Activated T-cell treated with anti-CD3 and anti-CD28 coated beads, Interleukin-2, amount 50 U/mL, for 4 hours (primary cell): ENCODE results near the gene MN1. TPM values are rescaled to one million over a fixed set of nuclear protein-coding genes. Genes with fewer than 3 reads are reported as not detected.

Source experiments
- ATAC-seq, 2 donors: fragments of 200-7000 bp; cut with Tn5 transposase; one replicate each; pipeline ENCODE4 v1.10.0; 2021
- DNase-seq: peaks from one replicate; pipeline ENCODE4 v3.0.0-alpha.2; 2020
- H3K27me3 Mint-ChIP-seq: one replicate; pipeline ENCODE4 v1.8.0; 2021; ENCODE audit warnings: low read depth, mixed read lengths
- H3K36me3 Mint-ChIP-seq: one replicate; pipeline ENCODE4 v1.8.0; 2022; ENCODE audit warnings: mixed read lengths; ENCODE audit not compliant: insufficient read depth
- H3K4me1 Mint-ChIP-seq: one replicate; pipeline ENCODE4 v1.8.0; 2021; ENCODE audit warnings: low read depth, mixed read lengths
- H3K4me3 Mint-ChIP-seq: one replicate; pipeline ENCODE4 v1.8.0; 2021; ENCODE audit warnings: mild to moderate bottlenecking, moderate library complexity, mixed read lengths
- H3K9me3 Mint-ChIP-seq: one replicate; pipeline ENCODE4 v1.8.0; 2021; ENCODE audit warnings: mixed read lengths
- total RNA-seq, 3 donors: library from RNA; stranded (reverse); gene quantifications; one replicate each; pipeline ENCODE4 v1.2.1, GENCODE V29; 2021

The MN1 gene
- total RNA-seq, 3 donors from 2014 or later: 0.03 to 0.08 (median 0.05) TPM

GRCh38 chr22:27836181-27836580 is 34.6 kb upstream of the MN1 start:
- ATAC-seq: no peak
- peaks cover 13% of the 10 kb centered on the region for H3K9me3 Mint-ChIP-seq
- H3K4me3 Mint-ChIP-seq: no peak overlapping the region
- peaks cover 18% of the 10 kb centered on the region for H3K36me3 Mint-ChIP-seq
- peaks cover 12% of the 10 kb centered on the region for H3K4me1 Mint-ChIP-seq
- no peaks in the 10 kb centered on the region for H3K27me3 Mint-ChIP-seq
- DNase-seq: no peak

GRCh38 chr22:27835446-27835845 is 33.9 kb upstream of the MN1 start:
- Mint-ChIP-seq H3K4me3 (no peak overlapping the region), H3K4me1 (peaks cover 12% of the 10 kb centered on the region), H3K9me3 (peaks cover 13% of the 10 kb centered on the region), H3K36me3 (peaks cover 18% of the 10 kb centered on the region), H3K27me3 (no peaks in the 10 kb centered on the region)
- DNase-seq (no peak), ATAC-seq (no peak)

- peaks cover 12% of the 10 kb centered on the region for H3K4me1 Mint-ChIP-seq
- H3K27me3 Mint-ChIP-seq: no peaks in the 10 kb centered on the region
- no peak overlapping the region for H3K4me3 Mint-ChIP-seq
- DNase-seq (no peak), ATAC-seq (no peak)
- H3K9me3 Mint-ChIP-seq: peaks cover 11% of the 10 kb centered on the region
- H3K36me3 Mint-ChIP-seq: peaks cover 13% of the 10 kb centered on the region
These were observed 33.0 kb upstream of the MN1 start for GRCh38 chr22:27834364-27835185.

- Mint-ChIP-seq H3K27me3 (no peaks in the 10 kb centered on the region), H3K36me3 (peaks cover 8% of the 10 kb centered on the region), H3K4me1 (peaks cover 12% of the 10 kb centered on the region), H3K9me3 (peaks cover 9% of the 10 kb centered on the region), H3K4me3 (no peak overlapping the region)
- no peak for ATAC-seq
- DNase-seq: no peak
These were observed 32.2 kb upstream of the MN1 start for GRCh38 chr22:27833803-27834202.

- peaks cover 5% of the 10 kb centered on the region for H3K36me3 Mint-ChIP-seq
- peaks cover 12% of the 10 kb centered on the region for H3K4me1 Mint-ChIP-seq
- no peak overlapping the region for H3K4me3 Mint-ChIP-seq
- H3K27me3 Mint-ChIP-seq: no peaks in the 10 kb centered on the region
- ATAC-seq: no peak
- H3K9me3 Mint-ChIP-seq: peaks cover 1% of the 10 kb centered on the region
- no peak for DNase-seq
These were observed 31.1 kb upstream of the MN1 start for GRCh38 chr22:27832606-27833005.

GRCh38 chr22:27829620-27830019 is 28.1 kb upstream of the MN1 start:
- Mint-ChIP-seq H3K9me3 (no peaks in the 10 kb centered on the region), H3K27me3 (no peaks in the 10 kb centered on the region), H3K4me3 (no peak overlapping the region), H3K36me3 (peaks cover 3% of the 10 kb centered on the region), H3K4me1 (peaks cover 12% of the 10 kb centered on the region)
- ATAC-seq (no peak), DNase-seq (no peak)

- Mint-ChIP-seq H3K36me3 (peaks cover 3% of the 10 kb centered on the region), H3K4me3 (no peak overlapping the region)
- no peak for DNase-seq
These were observed 26.3 kb upstream of the MN1 start for GRCh38 chr22:27827604-27828587.

GRCh38 chr22:27825174-27825573 is 23.6 kb upstream of the MN1 start:
- Mint-ChIP-seq H3K9me3 (no peaks in the 10 kb centered on the region), H3K27me3 (no peaks in the 10 kb centered on the region), H3K4me3 (no peak overlapping the region), H3K36me3 (peaks cover 3% of the 10 kb centered on the region), H3K4me1 (no peaks in the 10 kb centered on the region)
- DNase-seq (no peak), ATAC-seq (no peak)

More at GRCh38 chr22:27827604-27828587, 26.3 kb upstream of the MN1 start:
- peaks cover 12% of the 10 kb centered on the region for H3K4me1 Mint-ChIP-seq
- no peaks in the 10 kb centered on the region for H3K27me3 Mint-ChIP-seq
- H3K9me3 Mint-ChIP-seq: no peaks in the 10 kb centered on the region
- no peak for ATAC-seq

- H3K36me3 Mint-ChIP-seq: peaks cover 3% of the 10 kb centered on the region
- H3K4me3 Mint-ChIP-seq: no peak overlapping the region
- H3K9me3 Mint-ChIP-seq: no peaks in the 10 kb centered on the region
- H3K27me3 Mint-ChIP-seq: no peaks in the 10 kb centered on the region
- no peak for DNase-seq
- no peak for ATAC-seq
- no peaks in the 10 kb centered on the region for H3K4me1 Mint-ChIP-seq
These were observed 21.7 kb upstream of the MN1 start for GRCh38 chr22:27823221-27823620.

GRCh38 chr22:27820896-27821866 is 19.6 kb upstream of the MN1 start:
- Mint-ChIP-seq H3K4me1 (no peaks in the 10 kb centered on the region), H3K4me3 (no peak overlapping the region), H3K27me3 (no peaks in the 10 kb centered on the region), H3K9me3 (no peaks in the 10 kb centered on the region), H3K36me3 (peaks cover 3% of the 10 kb centered on the region)
- ATAC-seq: no peak
- DNase-seq: no peak

- Mint-ChIP-seq H3K4me1 (no peaks in the 10 kb centered on the region), H3K9me3 (no peaks in the 10 kb centered on the region), H3K36me3 (no peaks in the 10 kb centered on the region), H3K4me3 (no peak overlapping the region), H3K27me3 (peaks cover 2% of the 10 kb centered on the region)
- ATAC-seq (no peak), DNase-seq (no peak)
These were observed 15.0 kb upstream of the MN1 start for GRCh38 chr22:27816552-27816951.

GRCh38 chr22:27815826-27816530 is 14.4 kb upstream of the MN1 start:
- Mint-ChIP-seq H3K9me3 (no peaks in the 10 kb centered on the region), H3K4me1 (no peaks in the 10 kb centered on the region), H3K4me3 (no peak overlapping the region), H3K36me3 (no peaks in the 10 kb centered on the region), H3K27me3 (peaks cover 2% of the 10 kb centered on the region)
- DNase-seq: no peak
- ATAC-seq: no peak

- no peak for DNase-seq
- no peaks in the 10 kb centered on the region for H3K36me3 Mint-ChIP-seq
- no peaks in the 10 kb centered on the region for H3K9me3 Mint-ChIP-seq
- ATAC-seq: no peak
- H3K4me3 Mint-ChIP-seq: no peak overlapping the region
- H3K4me1 Mint-ChIP-seq: no peaks in the 10 kb centered on the region
- H3K27me3 Mint-ChIP-seq: peaks cover 2% of the 10 kb centered on the region
These were observed 13.4 kb upstream of the MN1 start for GRCh38 chr22:27814993-27815392.
